SHP77 treated with DMSO at 0.1 percent for 48 hours (cell line): ENCODE data around the gene RPL29.

Experiments
- DNase-seq: peaks from one replicate; lab custom pipeline; 2025; lab: John Stamatoyannopoulos, UW

Gene RPL29

GRCh38 chr3:51963951-51964451 lies 31.7 kb downstream of the RPL29 start:
- peak; percentile 61 for DNase-seq

- DNase-seq: no peak
Measured at GRCh38 chr3:51962854-51963530, 32.7 kb downstream of the RPL29 start.

- DNase-seq: no peak
Measured at GRCh38 chr3:51961602-51962569, 33.8 kb downstream of the RPL29 start.

DNA sequence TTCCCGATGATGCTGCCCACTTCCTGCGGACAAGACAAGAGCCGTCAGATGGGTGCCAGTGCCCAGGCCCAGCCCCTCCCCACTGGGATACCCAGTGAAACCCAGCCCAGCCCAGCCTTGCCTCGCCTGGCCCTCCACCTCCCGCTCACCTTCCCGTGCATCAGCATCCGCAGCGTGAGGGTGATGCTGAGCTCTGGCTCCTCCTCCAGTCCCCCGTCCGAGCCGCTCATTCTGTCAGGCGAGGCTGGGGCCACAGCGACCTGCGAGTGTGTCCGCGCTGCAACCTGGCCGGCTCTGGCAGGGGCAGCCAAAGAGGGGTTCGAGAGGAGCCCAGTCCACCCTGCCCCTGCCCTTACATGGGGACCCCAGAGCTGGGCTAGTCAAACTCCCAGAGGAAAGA lies 34.7 kb downstream of the RPL29 start:
- DNase-seq: no peak

GRCh38 chr3:51960386-51960785 lies 35.3 kb downstream of the RPL29 start:
- DNase-seq: no peak

DNA sequence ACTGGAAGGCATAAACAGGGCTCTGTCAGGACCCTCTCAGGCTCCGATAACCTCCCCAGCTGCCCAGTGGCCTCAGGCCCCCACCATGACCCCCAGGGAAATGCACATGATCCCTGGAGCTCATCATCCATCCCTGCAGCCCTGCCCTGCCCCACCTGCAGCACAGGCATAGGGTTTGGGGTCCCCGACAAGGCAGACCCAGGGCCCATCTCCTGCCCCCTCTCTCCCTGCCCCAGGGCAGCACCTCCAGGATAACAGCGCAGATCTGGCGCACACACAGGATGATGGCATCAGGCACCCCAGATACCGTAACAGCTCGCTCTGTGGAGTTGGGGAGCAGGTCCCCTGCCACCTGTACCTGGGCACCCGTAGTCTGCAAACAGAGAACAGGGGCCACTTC lies 36.0 kb downstream of the RPL29 start:
- no peak for DNase-seq

DNA sequence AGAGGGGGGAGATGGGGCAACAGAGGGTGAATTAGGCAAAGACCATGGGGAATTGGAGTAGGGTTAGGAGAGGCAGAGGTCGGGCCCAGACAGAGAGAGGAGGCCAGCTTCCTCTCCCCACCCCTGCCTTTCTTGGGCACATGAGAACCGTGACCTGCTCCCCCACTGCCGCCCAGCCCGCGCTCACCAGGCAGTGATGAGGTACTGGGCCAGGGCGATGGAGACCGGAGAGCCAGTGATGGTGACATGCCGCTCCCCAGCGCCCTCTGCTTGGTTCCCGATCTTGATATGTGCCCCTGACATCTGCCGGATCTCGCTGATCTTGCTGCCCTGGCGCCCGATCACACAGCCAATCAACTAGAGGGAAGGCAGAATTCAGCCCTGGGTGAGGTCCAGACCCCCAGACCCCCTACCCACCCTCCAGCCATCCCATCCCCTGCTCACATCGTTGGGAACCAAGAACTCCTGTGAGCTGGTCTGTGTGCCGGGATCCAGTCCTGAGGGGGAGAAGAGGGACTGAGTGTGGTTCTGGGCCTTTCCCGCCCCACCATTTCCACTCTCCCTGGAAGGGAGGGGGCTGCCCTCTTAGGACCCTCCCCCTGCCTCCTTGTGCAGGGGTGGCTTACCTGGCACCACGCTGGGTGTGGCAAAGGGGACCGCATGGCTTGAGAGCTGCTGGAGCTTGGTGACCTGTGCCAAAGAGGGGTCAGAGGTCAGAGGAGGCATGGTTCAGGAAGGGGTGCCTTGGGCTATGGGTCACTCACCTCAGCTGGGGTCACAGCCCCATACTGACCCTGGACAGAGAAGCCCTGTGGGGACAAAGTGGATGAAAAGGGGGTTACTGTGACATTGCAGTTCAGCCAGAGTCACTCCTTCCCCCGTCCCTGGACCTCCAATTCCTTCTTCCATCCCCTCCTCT lies 36.8 kb downstream of the RPL29 start:
- DNase-seq: no peak

DNA sequence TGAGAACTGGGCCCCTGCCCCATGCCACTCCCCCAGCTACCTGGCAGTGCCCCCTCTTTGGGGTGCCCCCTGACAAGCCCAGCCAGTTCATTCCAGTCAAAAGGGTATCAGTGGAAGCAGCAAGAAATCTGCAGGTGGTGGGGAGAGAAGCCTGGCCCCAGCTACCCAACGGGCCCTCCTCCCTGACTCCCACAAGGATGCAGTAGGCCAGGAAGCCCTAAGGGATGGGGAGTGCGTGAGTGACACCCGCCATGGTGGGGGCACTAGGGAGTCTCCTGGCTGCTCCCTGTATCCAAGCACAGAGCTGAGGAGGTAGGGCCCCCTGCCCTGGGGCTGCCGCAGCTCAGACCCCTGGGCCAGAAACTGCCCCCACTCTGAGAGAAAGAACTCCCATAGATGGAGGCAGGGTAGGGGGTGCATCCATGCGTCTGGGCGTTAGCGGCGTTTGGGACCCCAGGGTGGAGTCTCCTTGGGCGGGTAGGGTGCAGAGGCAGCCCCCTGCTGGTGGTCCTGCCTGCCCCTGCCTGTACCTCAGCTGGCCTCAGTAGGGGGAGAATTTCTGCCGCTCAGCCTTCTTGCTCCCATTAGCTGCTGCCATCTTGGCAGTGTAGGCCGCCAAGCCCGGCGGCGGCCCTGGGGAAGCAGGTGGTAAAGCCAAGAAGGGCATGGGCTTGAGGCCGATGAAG lies 38.0 kb downstream of the RPL29 start:
- no peak for DNase-seq

- peak; percentile 19 for DNase-seq
Measured at GRCh38 chr3:51955893-51956770, 39.6 kb downstream of the RPL29 start.

GRCh38 chr3:51955175-51955892 lies 40.4 kb downstream of the RPL29 start, which contains the start of gene GPR62:
Gene GPR62, plus strand, starts transcription at chr3:51955381. Its CDS starts 272 bp downstream, at chr3:51955653.
- no peak for DNase-seq

DNA sequence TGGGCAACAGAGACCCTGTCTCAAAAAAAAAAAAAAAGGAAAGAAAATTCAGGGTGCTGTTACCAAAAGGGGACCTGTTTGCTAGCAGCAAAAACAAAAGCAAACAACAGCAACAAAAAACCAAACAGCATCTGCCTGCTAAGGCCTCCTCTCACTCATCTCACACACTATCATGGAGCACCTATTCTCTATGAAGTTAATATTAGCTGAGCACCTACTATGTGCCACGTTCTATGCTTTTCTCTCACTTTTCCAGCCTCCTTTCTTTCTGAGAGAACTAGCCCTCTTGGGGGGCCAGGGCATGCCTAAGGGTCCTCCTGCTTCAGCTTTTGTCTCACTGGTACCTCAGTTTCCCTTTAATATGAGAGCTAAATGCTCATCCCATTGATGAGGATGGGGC lies 41.0 kb downstream of the RPL29 start:
- no peak for DNase-seq

- no peak for DNase-seq
Measured at GRCh38 chr3:51954105-51954504, 41.6 kb downstream of the RPL29 start.

- DNase-seq: no peak
Measured at GRCh38 chr3:51953445-51953844, 42.2 kb downstream of the RPL29 start.

- no peak for DNase-seq
Measured at GRCh38 chr3:51950899-51951298, 44.8 kb downstream of the RPL29 start.

- no peak for DNase-seq
Measured at GRCh38 chr3:51949121-51949520, 46.6 kb downstream of the RPL29 start.

DNA sequence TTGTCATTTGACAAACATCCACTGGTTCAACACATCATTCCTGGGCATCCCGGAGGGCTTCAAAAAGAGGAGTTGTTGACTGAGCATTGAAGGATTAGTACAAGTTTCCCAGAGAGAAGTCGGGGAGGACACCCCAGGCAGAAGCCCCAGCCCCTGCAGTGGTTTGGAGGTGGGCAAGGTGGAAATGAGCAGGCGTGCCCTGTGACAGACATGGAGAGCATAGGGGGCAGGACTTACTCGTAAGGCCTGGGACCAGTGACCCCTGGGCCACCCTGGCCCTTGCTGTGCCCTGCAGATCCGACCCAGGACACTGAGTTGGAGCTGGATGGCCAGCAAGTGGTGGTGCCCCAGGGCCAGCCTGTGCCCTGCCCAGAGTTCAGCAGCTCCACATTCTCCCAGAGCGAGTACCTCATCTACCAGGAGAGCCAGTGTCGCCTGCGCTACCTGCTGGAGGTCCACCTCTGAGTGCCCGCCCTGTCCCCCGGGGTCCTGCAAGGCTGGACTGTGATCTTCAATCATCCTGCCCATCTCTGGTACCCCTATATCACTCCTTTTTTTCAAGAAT lies 47.6 kb downstream of the RPL29 start:
- no peak for DNase-seq

- no peak for DNase-seq
Measured at GRCh38 chr3:51947215-51947900, 48.3 kb downstream of the RPL29 start.

GRCh38 chr3:51946796-51947195 lies 48.9 kb downstream of the RPL29 start:
- DNase-seq: no peak
